GM12878 (cell line): ENCODE measurements around the gene MAP2K2. TPM values are rescaled to one million over a fixed set of nuclear protein-coding genes. Genes with fewer than 3 reads are reported as not detected.

Source experiments
- ATAC-seq: fragments of 200-7000 bp; cut with Tn5 transposase; 3 replicates; pipeline ENCODE4 v1.9.1; 2020; ENCODE audit warnings: mild to moderate bottlenecking, moderate library complexity
- BruUV-seq: library from RNA; stranded (reverse); fragments of 400-500 nt; replicated peaks from 2 replicates; lab custom pipeline; 2021; lab: Mats Ljungman, UMichigan
- CTCF ChIA-PET: fragments of 300-600 bp; sonication (Branson Sonifier 250); formaldehyde crosslinking; extraction: SDS; loops from one replicate; lab custom pipeline; 2021; ENCODE audit warnings: inconsistent platforms; lab: Yijun Ruan, JAX
- POLR2A ChIA-PET: fragments of 350-600 bp; formaldehyde crosslinking; extraction: SDS; loops from one replicate; lab custom pipeline; 2021; ENCODE audit warnings: inconsistent platforms; lab: Charles Lee
- RAD21 ChIA-PET: fragments of 300-600 bp; sonication (Branson Sonifier 250); formaldehyde crosslinking; loops from one replicate; lab custom pipeline; 2023; ENCODE audit warnings: antibody characterized with exemption; ENCODE audit not compliant: unreplicated experiment; lab: Charles Lee
- SMC1A ChIA-PET: fragments of 300-600 bp; sonication (Branson Sonifier 250); formaldehyde crosslinking; loops from one replicate; lab custom pipeline; 2023; ENCODE audit not compliant: unreplicated experiment, uncharacterized antibody; lab: Charles Lee
- DNase-seq: peaks from one replicate; pipeline ENCODE4 v3.0.0-alpha.2; 2011; ENCODE audit warnings: low read depth, low spot score
- FAIRE-seq: peaks from 3 replicates; lab custom pipeline; 2011; peaks lifted over from hg19 to GRCh38; lab: Jason Lieb, UNC
- H2AFZ ChIP-seq: 2 replicates; pipeline ENCODE4 v1.6.0; 2011; ENCODE audit warnings: low read depth, low read length, control low read depth; ENCODE audit not compliant: control insufficient read depth
- H3K27ac ChIP-seq: 2 replicates; pipeline ENCODE4 v1.5.1; 2011; ENCODE audit warnings: control low read depth; ENCODE audit not compliant: control insufficient read depth, insufficient read depth
- H3K27me3 ChIP-seq, 2 experiments: replicated peaks in 1 of 2; 2 replicates each; pipeline versions ENCODE4 v1.6.0 to v1.6.1; 2011; ENCODE audit warnings: low read length in 1 of 2; ENCODE audit not compliant: control insufficient read depth in 2 of 2, insufficient read depth in 2 of 2
- H3K36me3 ChIP-seq, 2 experiments: 2 replicates each; pipeline ENCODE4 v1.5.1; 2011; ENCODE audit warnings: low read length in 1 of 2; ENCODE audit not compliant: control insufficient read depth in 2 of 2, insufficient read depth in 2 of 2
- H3K4me1 ChIP-seq: 2 replicates; pipeline ENCODE4 v1.6.1; 2011; ENCODE audit warnings: mild to moderate bottlenecking, low read length, moderate library complexity, mixed read lengths; ENCODE audit not compliant: control insufficient read depth, insufficient read depth
- H3K4me2 ChIP-seq: 2 replicates; pipeline ENCODE4 v1.6.0; 2011; ENCODE audit warnings: control low read depth; ENCODE audit not compliant: control insufficient read depth, insufficient read depth
- H3K4me3 ChIP-seq: fragments of 200-600 bp; sonication (generic); 2 replicates; pipeline ENCODE4 v1.5.1; 2016
- H3K79me2 ChIP-seq: 2 replicates; pipeline ENCODE4 v1.6.0; 2011; ENCODE audit warnings: low read length; ENCODE audit not compliant: control insufficient read depth, insufficient read depth
- H3K9ac ChIP-seq: 2 replicates; pipeline ENCODE4 v1.8.0; 2011; ENCODE audit warnings: low read length, control low read depth, mixed read lengths; ENCODE audit not compliant: control insufficient read depth, insufficient read depth
- H3K9me3 ChIP-seq: replicated peaks from 3 replicates; pipeline ENCODE4 v1.5.1; 2011; ENCODE audit warnings: mild to moderate bottlenecking, low read length; ENCODE audit not compliant: control insufficient read depth, insufficient read depth
- H4K20me1 ChIP-seq: 2 replicates; pipeline ENCODE4 v1.6.0; 2011; ENCODE audit not compliant: control insufficient read depth, insufficient read depth
- CBX3 ChIP-seq: fragments of 200-600 bp; sonication (generic); IDR thresholded peaks from 2 replicates; pipeline ENCODE4 v1.6.1; 2016; ENCODE audit warnings: low read depth, borderline replicate concordance
- DPF2 ChIP-seq: fragments of 450-650 bp; IDR thresholded peaks from 2 replicates; pipeline ENCODE4 v1.6.1; 2017; ENCODE audit warnings: mild to moderate bottlenecking
- E2F8 ChIP-seq: fragments of 450-650 bp; IDR thresholded peaks from 2 replicates; pipeline ENCODE4 v1.6.1; 2018; ENCODE audit warnings: mild to moderate bottlenecking, low read depth, moderate library complexity; ENCODE audit not compliant: partially characterized antibody
- GABPA ChIP-seq: IDR thresholded peaks from 2 replicates; pipeline ENCODE4 v1.6.1; 2014; ENCODE audit warnings: antibody characterized with exemption, low read depth, mild to moderate bottlenecking, inconsistent platforms
- HDAC6 ChIP-seq: fragments of 200-600 bp; sonication (generic); IDR thresholded peaks from one replicate; pipeline ENCODE4 v1.8.0; 2017; ENCODE audit warnings: antibody characterized with exemption; ENCODE audit not compliant: unreplicated experiment
- KLF5 ChIP-seq: fragments of 450-650 bp; IDR thresholded peaks from 2 replicates; pipeline ENCODE4 v1.6.1; 2014; ENCODE audit warnings: mild to moderate bottlenecking; ENCODE audit not compliant: partially characterized antibody
- MAX ChIP-seq: IDR thresholded peaks from 2 replicates; pipeline ENCODE4 v1.6.1; 2012; ENCODE audit warnings: low read depth, low read length, improper control_type of control experiment
- MYC ChIP-seq: IDR thresholded peaks from 2 replicates; pipeline ENCODE4 v1.6.1; 2011; ENCODE audit warnings: mild to moderate bottlenecking, low read length, moderate library complexity, inconsistent platforms; ENCODE audit not compliant: insufficient read depth, insufficient replicate concordance, insufficient read length, severe bottlenecking
- POU2F2 ChIP-seq: IDR thresholded peaks from 3 replicates; pipeline ENCODE4 v1.6.1; 2011; ENCODE audit warnings: low read depth, mild to moderate bottlenecking, low read length, borderline replicate concordance
- PRDM15 ChIP-seq: fragments of 450-650 bp; formaldehyde crosslinking; IDR thresholded peaks from 2 replicates; pipeline ENCODE4 v1.4.0; 2020; ENCODE audit warnings: mild to moderate bottlenecking, moderate library complexity
- SMAD5 ChIP-seq: IDR thresholded peaks from 2 replicates; pipeline ENCODE4 v1.6.1; 2016; ENCODE audit warnings: antibody characterized with exemption, low read depth
- SMARCA5 ChIP-seq: fragments of 450-650 bp; IDR thresholded peaks from 2 replicates; pipeline ENCODE4 v1.6.1; 2017; ENCODE audit warnings: mild to moderate bottlenecking
- SP1 ChIP-seq: IDR thresholded peaks from one replicate; pipeline ENCODE4 v1.6.1; 2011; ENCODE audit warnings: low read depth, low read length
- TCF7 ChIP-seq: IDR thresholded peaks from 2 replicates; pipeline ENCODE4 v1.6.1; 2014; ENCODE audit warnings: antibody characterized with exemption, borderline replicate concordance
- ZNF274 ChIP-seq: IDR thresholded peaks from one replicate; pipeline ENCODE4 v1.8.0; 2011; ENCODE audit not compliant: insufficient read length, insufficient read depth
- WGBS: methylation state at CpG from one replicate; pipeline ENCODE4 v1.1.6; 2016; ENCODE audit warnings: low lambda C conversion rate; ENCODE audit not compliant: insufficient replicate concordance, insufficient coverage; ENCODE audit errors: missing lambda C conversion rate; 5-methylcytosine and 5-hydroxymethylcytosine counted together
- in situ Hi-C: fragments of 300-500 bp; cut with MboI; formaldehyde crosslinking; loops from 9 replicates; pipeline ENCODE4 v1.14.3; 2018; ENCODE audit warnings: mixed read lengths
- intact Hi-C: fragments of 100-400 bp; cut with micrococcal nuclease; formaldehyde crosslinking; loops from one replicate; pipeline ENCODE4 v1.14.2; 2022; ENCODE audit not compliant: unreplicated experiment
- polyA plus RNA-seq, 11 experiments: library from polyadenylated mRNA; depleted of rRNA in 4 of 11; unstranded in 6 of 11; stranded (reverse) in 5 of 11; fragments of >200 nt; fragmentation: Nextera tagmentation in 4 of 11; fragmentation: Illumina TruSeq in 1 of 11; extraction: Ambion mirVana in 4 of 11; extraction: Trizol in 1 of 11; gene quantifications; 1 replicate in 1 of 11; 2 replicates in 10 of 11; pipeline versions ENCODE4 v1.2.1 to v1.2.3, GENCODE V29; 2011 to 2016; ENCODE audit warnings: inconsistent platforms in 2 of 11, missing spikeins in 2 of 11, low read depth in 1 of 11
- total RNA-seq, 4 experiments: library from RNA; depleted of rRNA in 3 of 4; stranded (reverse); fragments of >200 nt in 3 of 4; fragmentation: Illumina TruSeq in 1 of 4; extraction: Trizol in 1 of 4; gene quantifications; 2 replicates each; pipeline versions ENCODE4 v1.2.1 to v1.2.3, GENCODE V29; 2013 to 2021

The MAP2K2 gene
- total and polyA plus RNA-seq, 10 of the 15 experiments (the other 5 are each of a cell fraction or from before 2014, with no cell fraction given): 1.00 to 210 (median 53.5) TPM

DNA sequence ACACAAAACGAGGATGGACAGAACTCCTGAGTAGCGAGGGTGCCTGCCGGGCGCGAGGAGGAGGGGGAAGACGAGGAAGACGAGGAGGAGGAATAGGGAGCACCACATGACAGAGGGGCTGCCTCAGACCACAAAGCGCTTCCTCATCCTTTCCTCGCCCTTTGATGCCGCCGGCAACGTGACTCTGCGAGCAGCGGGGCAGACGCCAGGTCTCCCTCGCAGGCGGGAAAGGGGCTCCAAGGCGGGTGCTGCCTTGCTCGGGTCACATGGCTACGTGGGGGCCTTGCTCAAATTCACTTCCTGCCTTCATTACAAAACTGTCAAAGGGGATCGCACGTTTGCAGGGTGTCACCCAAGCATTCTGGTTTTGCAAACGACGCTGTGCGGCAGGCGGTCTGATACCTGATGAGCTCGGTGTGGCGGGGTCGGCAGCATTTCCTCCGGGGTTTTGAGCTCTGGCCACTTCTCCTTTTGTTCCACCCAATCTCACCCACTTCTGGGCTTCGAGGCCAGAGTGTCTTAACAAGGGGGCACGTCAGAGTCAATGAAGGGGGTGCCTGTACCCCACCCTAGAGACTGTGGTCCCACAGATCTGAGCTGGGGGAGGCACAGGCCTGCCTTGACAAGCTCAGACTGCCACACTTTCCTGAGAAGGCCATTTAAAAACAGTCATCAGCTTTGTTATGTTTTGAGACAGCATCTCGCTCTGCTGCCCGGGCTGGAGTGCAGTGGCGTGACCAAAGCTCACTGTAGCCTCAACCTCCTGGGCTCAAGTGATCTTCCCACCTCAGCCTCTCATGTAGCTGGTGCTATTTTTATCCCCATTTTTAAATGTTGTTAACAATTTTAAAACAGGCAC lies 14.9 kb downstream of the MAP2K2 start (continued):
- TF ChIP-seq SMAD5: no peak
- no peak for TF ChIP-seq ZNF274
- TF ChIP-seq POU2F2: no peak; the same call in 2 of the 3 replicates
- no peak for TF ChIP-seq TCF7
- TF ChIP-seq SMARCA5: peak; percentile 82
- TF ChIP-seq E2F8: no peak
- TF ChIP-seq, all 136 proteins: peak for 67

GRCh38 chr19:4103080-4103433 lies 20.9 kb downstream of the MAP2K2 start:
- Histone ChIP-seq H4K20me1 (no peaks in the 10 kb centered on the region), H3K9ac (no peak overlapping the region), H3K4me2 (no peak overlapping the region), H3K79me2 (peaks cover 1% of the 10 kb centered on the region), H3K27ac (no peak overlapping the region), H3K36me3 (peaks cover 10 to 30% of the 10 kb centered on the region in 2 experiments; a peak in 3 of 4 replicates), H3K27me3 (no peaks in the 10 kb centered on the region), H3K4me1 (peaks cover 4% of the 10 kb centered on the region), H2AFZ (no peak overlapping the region), H3K9me3 (no peaks in the 10 kb centered on the region), H3K4me3 (no peak overlapping the region)
- POLR2A ChIA-PET: no interaction called here
- intact Hi-C loops (no loop called here), in situ Hi-C loops (no loop called here)
- DNase-seq (no peak), FAIRE-seq (no peak), ATAC-seq (no peak)
- CTCF ChIA-PET: no interaction called here
- SMC1A ChIA-PET: interaction anchor here (1.1 kb wide), 1 partner anchor 10 kb away, joined by 4 read pairs; no protein-coding TSS in a partner anchor
- whole genome bisulfite sequencing: 83% methylated on average over 9 of the region's 9 CpGs
- BruUV-seq: no TSS peak
- RAD21 ChIA-PET: no interaction called here
- TF ChIP-seq GABPA (no peak), KLF5 (no peak), HDAC6 (no peak), MYC (no peak), MAX (no peak), CBX3 (no peak), SP1 (no peak), DPF2 (no peak), PRDM15 (CRISPR knock-in tag) (no peak)
